Measurements from ENCODE around the gene OPN1SW.
A peak's percentile ranks its signal among the peaks of the same experiment; 100 is the strongest.

OPN1SW gene

DNA sequence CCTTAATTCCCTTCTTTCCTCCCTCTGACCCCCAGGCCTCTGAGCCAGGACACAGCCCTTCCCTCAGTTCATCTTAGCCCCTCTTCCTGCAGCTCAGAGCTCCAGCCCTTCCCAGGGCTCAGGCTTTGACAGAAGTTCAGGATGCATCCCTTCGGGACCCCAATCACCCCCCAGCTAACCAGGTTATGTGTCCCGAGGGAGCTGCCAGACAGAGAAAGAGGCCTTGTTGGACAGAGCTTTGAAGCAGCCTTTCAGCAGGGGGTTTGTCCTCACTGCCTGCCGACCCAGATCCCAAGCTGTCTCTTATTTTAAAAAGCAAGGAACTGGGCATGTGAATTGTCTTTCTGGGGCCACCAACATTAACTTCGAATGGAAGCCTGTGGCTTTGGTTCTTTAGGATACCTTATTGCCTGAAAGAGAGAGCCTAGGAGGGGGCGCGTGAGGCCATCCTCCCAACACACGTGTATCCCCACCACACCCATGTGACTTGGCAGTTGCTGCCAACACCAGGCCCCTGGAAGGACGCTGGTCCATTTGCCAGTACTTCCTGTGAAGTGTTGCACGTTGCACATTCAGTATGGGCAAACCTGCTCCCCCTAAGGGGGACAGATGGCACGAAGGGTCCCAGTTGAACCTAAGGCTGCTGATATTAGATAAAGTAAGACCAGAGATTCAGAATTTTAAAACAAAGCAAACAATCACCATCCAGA lies 17.0 kb upstream of the OPN1SW start:
- DNase-seq: no peak

DNA sequence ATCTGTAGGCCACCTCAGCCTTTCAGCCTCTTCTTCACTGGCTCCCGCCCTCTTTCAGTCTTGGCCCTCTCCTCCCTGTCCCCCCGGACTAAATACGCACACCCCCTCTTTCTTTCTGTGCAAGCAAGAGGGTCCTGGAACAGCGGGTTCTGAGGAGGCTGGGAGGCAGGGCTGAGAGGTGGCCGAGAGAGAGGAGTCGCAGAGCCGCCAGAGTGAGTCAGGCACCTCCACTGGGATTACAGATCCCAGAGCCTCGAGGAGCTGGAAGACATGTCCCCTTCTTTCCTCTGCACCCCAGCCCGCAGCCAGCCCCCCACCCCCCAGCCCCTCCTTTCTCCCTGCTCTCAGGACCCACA lies 16.4 kb upstream of the OPN1SW start:
- no peak for DNase-seq

DNA sequence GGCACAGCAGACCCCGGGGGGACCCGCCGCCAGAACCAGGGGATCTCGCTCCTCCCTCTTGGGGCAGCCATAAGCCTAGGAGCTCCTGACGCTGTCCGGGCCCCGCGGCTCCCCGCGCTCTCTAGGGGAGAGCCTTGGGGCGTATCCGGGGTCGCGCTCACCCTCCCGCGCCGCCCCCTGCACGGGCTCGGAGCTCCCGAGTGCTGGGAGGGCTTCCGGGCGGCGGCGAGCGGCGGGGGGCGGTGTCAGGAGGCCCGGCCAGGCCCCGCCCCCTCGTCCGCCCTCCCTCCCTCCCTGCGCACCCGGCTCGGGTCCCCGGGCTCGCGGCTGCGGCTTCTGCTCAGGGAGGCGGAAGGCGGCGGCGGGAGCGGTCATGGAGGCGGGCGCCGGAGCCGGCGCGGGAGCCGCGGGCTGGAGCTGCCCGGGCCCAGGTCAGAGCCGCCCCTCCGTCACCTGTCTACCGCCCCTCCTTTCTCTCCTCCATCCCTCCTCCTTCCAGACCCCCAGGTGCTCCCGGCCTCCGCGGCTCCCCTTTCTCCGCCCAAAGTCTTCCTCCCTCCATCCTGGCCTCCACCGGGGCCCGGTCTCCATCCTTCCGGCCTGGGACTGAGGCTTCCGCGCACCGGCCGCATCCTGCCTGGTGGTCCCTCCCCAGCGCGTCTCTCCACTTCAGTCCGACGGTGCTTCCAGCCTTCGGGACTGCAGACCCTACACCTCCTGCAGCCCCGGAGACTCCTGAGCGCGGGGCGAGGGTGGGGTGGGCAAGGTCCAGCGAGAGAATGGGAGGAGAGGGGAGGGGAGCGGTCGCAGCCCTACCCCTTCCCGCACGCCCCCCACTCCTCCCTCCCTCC lies 15.8 kb upstream of the OPN1SW start, which contains the start of gene CCDC136:
CCDC136 (plus strand) TSS at position 848 of the 851 bp plus-strand sequence. CDS start 444 bp downstream, outside the sequence.
- DNase-seq: peak; percentile 7

DNA sequence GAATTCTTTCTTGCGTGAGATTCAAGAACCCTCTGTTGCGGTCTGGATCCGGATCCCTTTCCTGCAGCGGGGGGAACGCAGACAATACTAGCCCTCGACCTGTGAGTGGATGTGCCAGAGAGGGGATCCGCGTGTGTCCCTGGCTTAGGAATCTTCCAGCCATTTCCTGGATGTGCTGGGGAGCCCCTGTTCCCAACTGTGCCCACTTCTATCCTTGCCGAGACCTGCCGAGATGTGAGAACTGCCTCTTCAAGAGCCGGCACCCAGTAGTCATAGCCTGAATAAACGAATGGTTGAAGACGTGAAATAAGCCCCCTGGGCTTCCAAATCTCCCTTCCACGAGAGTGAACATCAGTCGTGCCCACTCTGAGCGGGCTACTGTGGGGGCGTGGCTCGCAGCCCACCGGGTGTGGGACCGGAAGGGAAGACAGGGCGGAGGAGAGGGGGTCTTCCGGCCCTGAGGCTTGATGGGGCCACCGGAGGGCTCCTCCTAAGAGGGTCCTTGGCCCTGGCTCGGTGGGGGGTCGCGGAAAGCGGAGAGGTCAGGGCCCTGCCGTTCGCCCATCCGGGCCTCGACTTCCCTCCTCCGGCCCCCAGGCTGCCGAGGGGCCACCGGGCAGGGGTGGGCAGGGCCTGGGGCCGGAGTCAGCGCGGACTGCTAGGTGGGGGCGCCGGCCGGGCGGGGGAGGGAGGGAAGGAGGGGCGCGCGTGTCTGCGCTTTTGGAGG lies 14.9 kb upstream of the OPN1SW start:
- DNase-seq: no peak

DNA sequence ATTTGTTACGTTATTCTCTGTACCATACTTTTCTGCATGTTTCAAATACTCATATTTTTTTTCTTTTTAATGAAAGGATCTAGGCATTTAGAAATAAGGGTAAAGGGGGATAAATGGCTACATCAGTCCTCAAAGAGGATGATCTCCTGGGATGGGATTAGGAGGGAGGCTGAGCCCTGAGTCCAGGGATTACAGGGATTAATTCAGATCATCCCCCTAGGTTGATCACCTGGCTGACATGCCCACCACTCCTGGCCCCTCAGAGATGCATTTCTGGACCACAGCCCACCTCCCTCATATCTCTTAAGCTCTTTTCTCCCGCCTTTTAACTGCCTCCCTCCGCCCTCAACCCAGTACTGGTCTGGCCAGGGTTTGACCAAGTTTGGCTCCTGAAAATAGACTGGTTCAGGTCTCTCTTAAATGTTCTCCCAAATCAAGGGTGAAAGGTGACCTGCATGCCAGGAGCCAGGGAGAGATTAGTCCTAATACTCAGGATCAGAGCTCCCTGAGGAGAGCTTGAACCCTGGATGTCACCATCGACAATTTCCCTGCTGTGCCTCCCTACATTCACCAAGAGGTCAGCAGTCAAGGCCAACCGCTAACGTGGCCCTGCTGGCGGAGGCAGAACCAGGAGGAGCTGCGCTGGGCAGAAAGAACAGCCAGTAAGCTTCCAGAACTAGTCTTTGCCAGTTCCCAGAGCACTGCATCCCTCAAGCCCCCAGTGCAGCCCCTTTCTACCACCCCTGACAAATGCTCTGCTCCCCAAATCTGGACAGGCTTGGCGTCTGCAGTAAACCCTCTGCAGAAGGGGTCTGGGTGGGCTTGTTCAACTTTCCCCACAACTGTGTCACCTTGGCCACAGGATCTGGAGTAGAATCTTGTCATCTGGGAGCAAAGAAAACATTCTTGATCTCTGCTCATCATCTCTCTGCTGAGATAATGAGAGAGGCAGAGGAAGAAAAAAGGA lies 13.1 kb upstream of the OPN1SW start:
- no peak for DNase-seq

GRCh38 chr7:128785738-128786137 lies 10.1 kb upstream of the OPN1SW start:
- no peak for DNase-seq

- DNase-seq: peak; percentile 52
These were observed 7.7 kb upstream of the OPN1SW start for GRCh38 chr7:128783143-128783861.

DNA sequence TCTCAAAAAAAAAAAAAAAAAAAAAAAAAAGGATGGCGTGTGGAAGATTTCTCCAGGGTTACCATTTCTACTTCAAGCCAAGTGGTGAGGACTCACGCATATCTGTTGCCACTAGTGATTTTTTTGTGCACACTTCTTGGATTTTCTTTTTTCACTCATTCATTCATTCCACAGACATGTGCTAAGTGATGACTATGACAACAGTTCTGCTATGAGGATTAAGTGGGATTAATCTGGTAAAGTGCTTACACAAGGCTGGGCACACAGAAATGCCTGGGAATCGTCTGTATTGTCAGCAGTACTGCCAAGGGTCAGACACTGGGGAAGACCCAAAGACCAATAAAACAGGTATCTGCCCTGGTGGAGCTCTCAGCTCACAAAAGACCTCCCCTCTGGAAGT lies 6.3 kb upstream of the OPN1SW start:
- DNase-seq: no peak

DNA sequence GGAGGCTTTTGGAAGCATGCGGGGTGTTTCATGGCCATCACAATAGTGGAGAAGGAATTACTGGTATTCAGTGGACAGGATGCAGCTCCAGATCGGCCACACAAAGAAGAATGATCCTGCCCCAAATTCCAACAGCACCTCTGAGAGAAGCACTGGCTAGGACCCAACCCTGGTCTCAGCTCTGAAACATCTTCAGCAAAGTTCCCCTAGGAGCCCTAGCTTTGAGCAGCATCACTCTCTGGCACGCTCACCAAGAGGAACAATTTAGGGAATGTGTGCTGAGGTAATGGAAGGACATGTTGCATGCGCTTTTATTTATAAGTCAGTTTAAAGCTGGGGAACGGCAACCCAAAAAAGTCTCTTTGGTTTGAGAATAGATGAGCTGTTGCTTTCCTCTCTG lies 5.5 kb upstream of the OPN1SW start:
- no peak for DNase-seq

DNA sequence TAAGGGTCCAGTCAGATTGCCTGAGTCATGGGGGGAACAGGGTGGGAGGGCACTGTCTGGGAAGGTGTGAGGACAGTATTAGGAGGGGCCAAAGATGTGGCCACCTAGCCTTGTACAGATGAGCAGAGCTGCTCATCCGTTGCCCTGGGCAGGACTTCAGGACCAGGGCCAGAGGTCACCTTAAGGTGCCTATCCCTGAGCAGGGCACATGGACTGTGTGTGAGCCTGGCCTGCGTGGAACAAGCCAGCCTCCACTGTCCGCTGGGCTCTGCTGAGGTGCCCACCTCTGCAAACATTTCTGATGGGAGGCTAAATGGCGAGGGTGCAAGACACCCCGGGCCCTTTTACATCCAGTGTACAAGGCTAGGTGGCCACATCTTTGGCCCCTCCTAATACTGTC lies 3.4 kb upstream of the OPN1SW start:
- no peak for DNase-seq

- DNase-seq: no peak
These were observed 1.8 kb upstream of the OPN1SW start for GRCh38 chr7:128777156-128778123.

GRCh38 chr7:128774921-128775320 lies 673 bp downstream of the OPN1SW start:
- no peak for DNase-seq

GRCh38 chr7:128774029-128774689 lies 1.4 kb downstream of the OPN1SW start:
- DNase-seq: no peak

DNA sequence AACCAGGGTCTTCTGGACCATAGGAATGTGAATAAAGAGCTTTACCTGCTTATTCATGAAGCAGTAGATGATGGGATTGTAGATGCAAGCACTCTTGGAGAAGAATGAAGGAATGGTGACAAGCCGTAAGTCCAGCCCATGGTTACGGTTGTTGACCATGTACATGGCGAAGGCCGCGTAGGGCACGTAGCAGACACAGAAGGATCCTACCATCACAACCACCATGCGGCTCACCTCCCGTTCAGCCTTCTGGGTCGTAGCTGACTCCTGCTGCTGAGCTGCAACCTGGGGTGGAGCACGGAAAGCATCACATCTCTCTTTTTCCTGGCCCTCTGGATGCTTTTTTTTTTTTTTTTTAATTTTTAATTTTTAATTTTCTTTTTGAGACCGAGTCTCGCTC lies 2.0 kb downstream of the OPN1SW start:
- DNase-seq: no peak

- no peak for DNase-seq
These were observed 5.4 kb downstream of the OPN1SW start for GRCh38 chr7:128770233-128770632.

GRCh38 chr7:128767475-128768110 lies 8.0 kb downstream of the OPN1SW start:
- DNase-seq: no peak

GRCh38 chr7:128763541-128763940 lies 12.1 kb downstream of the OPN1SW start:
- DNase-seq: no peak

- DNase-seq: no peak
These were observed 16.4 kb downstream of the OPN1SW start for GRCh38 chr7:128759242-128759641.

DNA sequence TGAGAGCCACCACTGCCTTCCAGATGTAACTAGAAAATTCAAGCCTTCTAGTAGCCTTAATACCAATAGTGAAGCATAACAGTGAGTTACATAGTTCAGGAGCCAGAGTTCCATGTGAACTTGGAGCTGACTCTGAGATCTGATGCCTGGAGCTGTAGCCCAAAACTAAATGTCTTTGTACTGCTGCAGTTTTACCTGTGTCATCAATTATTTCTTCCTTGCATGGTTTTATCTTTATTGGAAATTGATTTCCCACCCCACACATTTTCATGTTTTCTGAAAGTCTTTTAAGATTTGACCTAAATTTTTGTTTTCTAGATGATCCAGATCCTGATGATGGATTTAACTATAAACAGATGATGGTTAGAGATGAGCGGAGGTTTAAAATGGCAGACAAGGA lies 17.0 kb downstream of the OPN1SW start:
- no peak for DNase-seq

Measured in GOT3 (cell line).